Fibroblast of mammary gland (primary cell): Measurements from ENCODE around the gene IFT122.

Experiments used
- DNase-seq: peaks from one replicate; pipeline ENCODE4 v3.0.0-alpha.2; 2010; ENCODE audit warnings: low read depth
- H3K4me3 ChIP-seq: 2 replicates; pipeline ENCODE4 v1.5.1; 2011; ENCODE audit warnings: low read depth, mild to moderate bottlenecking, low read length, moderate library complexity; ENCODE audit not compliant: control insufficient read depth
- TF ChIP-seq, protein P1 (sequence below): conservative IDR thresholded peaks from 2 replicates; pipeline ENCODE4 v1.5.1; 2011; ENCODE audit warnings: low read depth, low read length, inconsistent platforms; ENCODE audit not compliant: control insufficient read depth, insufficient read depth

Gene IFT122

DNA sequence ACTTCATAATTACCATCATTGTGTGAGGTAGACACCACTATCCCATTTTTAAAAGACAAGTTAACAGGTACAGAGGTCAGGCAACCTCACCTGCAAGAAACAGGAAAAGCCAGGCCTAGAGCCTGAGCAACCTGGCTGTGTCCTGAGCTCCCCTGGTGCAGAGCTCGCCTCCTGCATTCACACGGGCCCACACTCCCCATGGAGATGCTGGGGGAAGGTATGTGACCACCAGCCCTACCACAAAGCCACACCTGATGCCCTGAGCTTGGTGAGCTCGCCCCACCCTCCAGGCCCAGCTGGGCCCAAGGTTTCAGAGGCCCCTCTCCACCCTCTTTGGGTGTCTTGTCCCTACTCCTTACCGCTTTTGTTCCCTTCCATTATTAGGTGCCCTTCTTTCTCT, 10.4 kb upstream of the IFT122 start:
- no peak overlapping the region for H3K4me3 ChIP-seq
- no peak for DNase-seq
- TF ChIP-seq, protein P1, sequence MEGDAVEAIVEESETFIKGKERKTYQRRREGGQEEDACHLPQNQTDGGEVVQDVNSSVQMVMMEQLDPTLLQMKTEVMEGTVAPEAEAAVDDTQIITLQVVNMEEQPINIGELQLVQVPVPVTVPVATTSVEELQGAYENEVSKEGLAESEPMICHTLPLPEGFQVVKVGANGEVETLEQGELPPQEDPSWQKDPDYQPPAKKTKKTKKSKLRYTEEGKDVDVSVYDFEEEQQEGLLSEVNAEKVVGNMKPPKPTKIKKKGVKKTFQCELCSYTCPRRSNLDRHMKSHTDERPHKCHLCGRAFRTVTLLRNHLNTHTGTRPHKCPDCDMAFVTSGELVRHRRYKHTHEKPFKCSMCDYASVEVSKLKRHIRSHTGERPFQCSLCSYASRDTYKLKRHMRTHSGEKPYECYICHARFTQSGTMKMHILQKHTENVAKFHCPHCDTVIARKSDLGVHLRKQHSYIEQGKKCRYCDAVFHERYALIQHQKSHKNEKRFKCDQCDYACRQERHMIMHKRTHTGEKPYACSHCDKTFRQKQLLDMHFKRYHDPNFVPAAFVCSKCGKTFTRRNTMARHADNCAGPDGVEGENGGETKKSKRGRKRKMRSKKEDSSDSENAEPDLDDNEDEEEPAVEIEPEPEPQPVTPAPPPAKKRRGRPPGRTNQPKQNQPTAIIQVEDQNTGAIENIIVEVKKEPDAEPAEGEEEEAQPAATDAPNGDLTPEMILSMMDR: no peak

DNA sequence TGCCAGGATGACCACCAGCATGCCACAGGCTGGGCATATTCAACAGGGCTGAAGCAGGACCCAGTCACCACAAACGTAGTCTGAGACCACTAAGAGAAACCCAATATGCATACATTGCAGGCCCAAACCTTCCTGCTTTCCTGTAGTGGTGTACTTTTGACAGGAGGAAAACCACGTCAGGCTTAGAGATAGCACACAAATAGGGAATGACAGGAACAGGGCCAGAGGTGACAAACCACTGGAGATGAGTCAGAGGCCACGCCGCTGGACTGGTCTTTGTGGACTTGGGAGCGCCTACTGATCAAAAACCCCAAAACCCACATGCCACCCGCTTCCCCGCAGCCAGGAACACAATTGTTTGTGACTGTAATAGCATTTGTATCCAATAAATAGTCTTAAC, 8.0 kb upstream of the IFT122 start:
- TF ChIP-seq, protein P1: no peak
- no peak overlapping the region for H3K4me3 ChIP-seq
- DNase-seq: no peak

DNA sequence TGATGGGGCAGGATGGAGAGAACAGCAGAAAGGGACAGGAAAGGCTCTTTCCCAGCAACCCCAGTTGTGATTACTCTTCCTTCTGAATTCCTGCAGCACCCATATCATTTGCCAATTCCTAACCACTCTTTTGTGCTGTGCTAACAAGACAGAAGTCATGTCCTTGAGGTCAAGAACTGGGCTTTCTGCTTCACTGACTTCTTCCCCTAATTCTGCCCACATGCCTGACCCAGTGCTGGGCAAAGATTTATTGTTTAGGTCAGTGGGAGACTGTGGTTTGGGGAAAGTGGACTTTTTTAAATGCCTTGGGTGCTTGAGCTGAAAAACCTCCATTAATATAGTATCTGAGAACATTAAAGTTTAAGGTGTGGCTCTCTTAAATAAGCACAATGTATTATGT, 7.4 kb upstream of the IFT122 start:
- no peak overlapping the region for H3K4me3 ChIP-seq
- TF ChIP-seq, protein P1: no peak
- no peak for DNase-seq

- TF ChIP-seq, protein P1: no peak
- no peak for DNase-seq
- no peak overlapping the region for H3K4me3 ChIP-seq
Observed at GRCh38 chr3:129433565-129433964, 6.5 kb upstream of the IFT122 start.

DNA sequence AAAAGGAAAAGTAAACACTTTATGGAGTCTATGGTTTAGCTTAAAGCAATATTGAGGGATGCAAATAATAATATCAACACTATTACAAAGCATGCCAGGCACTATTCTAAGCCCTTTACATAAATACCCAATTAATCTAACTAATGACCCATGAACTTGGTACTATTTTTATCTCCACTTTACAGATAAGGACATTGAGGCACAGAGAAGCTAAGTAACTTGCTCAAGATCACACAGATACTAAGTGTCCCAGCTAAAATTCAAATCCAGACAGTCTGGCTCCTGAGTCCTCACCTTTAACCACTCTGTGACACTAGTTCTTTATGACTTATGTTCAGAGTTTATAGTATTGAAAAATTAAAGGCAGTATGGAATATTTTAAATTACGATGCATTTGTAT, 5.9 kb upstream of the IFT122 start:
- TF ChIP-seq, protein P1: no peak
- DNase-seq: no peak
- H3K4me3 ChIP-seq: no peak overlapping the region

- TF ChIP-seq, protein P1: no peak
- no peak overlapping the region for H3K4me3 ChIP-seq
- DNase-seq: no peak
Observed at GRCh38 chr3:129435367-129435766, 4.7 kb upstream of the IFT122 start.

GRCh38 chr3:129439226-129439816, 703 bp upstream of the IFT122 start:
- peak overlapping the region; percentile 98 for H3K4me3 ChIP-seq
- TF ChIP-seq, protein P1: no peak
- DNase-seq: no peak
